ENCODE results near the gene MED13.

DNA sequence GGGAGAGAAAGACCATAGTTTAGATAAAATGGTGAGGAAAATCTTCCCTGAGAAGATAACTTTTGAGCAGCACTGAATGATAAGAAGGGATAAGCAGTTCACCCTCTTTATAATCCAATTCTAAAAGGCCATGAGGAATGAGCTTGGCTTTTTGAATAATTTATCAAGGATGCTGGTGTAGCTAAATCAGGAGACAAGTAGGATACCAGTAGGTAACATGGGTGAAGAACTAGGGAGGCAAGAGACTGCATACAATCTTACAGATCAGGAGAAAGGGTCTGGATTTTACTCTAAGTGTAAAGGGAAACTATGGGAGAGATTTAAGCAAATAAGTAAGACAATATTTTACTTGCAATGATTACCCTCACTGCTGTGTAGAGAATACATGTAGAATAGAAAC, 60.7 kb downstream of the MED13 start:
- TF ChIP-seq TAF1 (IDR thresholded peaks at IDR 0.05; ENCODE audit: borderline replicate concordance, low read depth, low read length) (no peak), POLR2AphosphoS5 (IDR thresholded peaks at IDR 0.05; ENCODE audit: low read depth, low read length) (no peak), POLR2A (IDR thresholded peaks at IDR 0.05; ENCODE audit: low read depth, low read length) (no peak)

Measured in GM12892 (cell line).